Natural killer cell treated with Interleukin-12 subunit alpha and Interleukin-12 subunit beta and Interleukin-15 and Interleukin-18, amount 100 ng/mL, for 72 hours (primary cell): ENCODE data around the gene ANKRD13B. TPM values are rescaled to one million over a fixed set of nuclear protein-coding genes. Genes with fewer than 3 reads are reported as not detected.
A peak's percentile ranks its signal among the peaks of the same experiment; 100 is the strongest.
"Not testable (repeated sequence)": the region's sequence is repeated elsewhere in the genome, so short reads cannot be mapped to it uniquely, and the experiment has no call there.

ENCODE experiments used
- ATAC-seq, 2 donors: fragments of 150-1000 bp; cut with Tn5 transposase in 1 of 2; sonication (Bioruptor Pico), chemical (Tn5 transposase) in 1 of 2; 2 replicates each; pipeline ENCODE4 v1.10.0; 2021
- DNase-seq: peaks from one replicate; pipeline ENCODE4 v3.0.0; 2022; ENCODE audit warnings: low spot score
- H3K27ac Mint-ChIP-seq, 2 donors: 1 replicate in 1 of 2; 2 replicates in 1 of 2; pipeline ENCODE4 v1.8.0; 2022; ENCODE audit warnings: mixed read lengths in 2 of 2, mild to moderate bottlenecking in 1 of 2, moderate library complexity in 1 of 2
- H3K27me3 Mint-ChIP-seq, 2 donors: 1 replicate in 1 of 2; 2 replicates in 1 of 2; pipeline ENCODE4 v1.8.0; 2022; ENCODE audit warnings: mixed read lengths in 2 of 2
- H3K36me3 Mint-ChIP-seq: one replicate; pipeline ENCODE4 v1.8.0; 2022; ENCODE audit warnings: mixed read lengths
- H3K4me1 Mint-ChIP-seq, 2 donors: 1 replicate in 1 of 2; 2 replicates in 1 of 2; pipeline ENCODE4 v1.8.0; 2022; ENCODE audit warnings: low read depth in 2 of 2, mixed read lengths in 2 of 2, mild to moderate bottlenecking in 1 of 2
- H3K4me3 Mint-ChIP-seq: one replicate; pipeline ENCODE4 v1.8.0; 2022; ENCODE audit warnings: mixed read lengths
- H3K9me3 Mint-ChIP-seq: 2 replicates; pipeline ENCODE4 v1.8.0; 2022; ENCODE audit warnings: mixed read lengths
- total RNA-seq, 2 donors: library from RNA; stranded (reverse); gene quantifications; one replicate each; pipeline ENCODE4 v1.2.3, GENCODE V29; 2022

The ANKRD13B gene
- total RNA-seq, 2 donors from 2014 or later: 4.4 to 32.5 TPM

DNA sequence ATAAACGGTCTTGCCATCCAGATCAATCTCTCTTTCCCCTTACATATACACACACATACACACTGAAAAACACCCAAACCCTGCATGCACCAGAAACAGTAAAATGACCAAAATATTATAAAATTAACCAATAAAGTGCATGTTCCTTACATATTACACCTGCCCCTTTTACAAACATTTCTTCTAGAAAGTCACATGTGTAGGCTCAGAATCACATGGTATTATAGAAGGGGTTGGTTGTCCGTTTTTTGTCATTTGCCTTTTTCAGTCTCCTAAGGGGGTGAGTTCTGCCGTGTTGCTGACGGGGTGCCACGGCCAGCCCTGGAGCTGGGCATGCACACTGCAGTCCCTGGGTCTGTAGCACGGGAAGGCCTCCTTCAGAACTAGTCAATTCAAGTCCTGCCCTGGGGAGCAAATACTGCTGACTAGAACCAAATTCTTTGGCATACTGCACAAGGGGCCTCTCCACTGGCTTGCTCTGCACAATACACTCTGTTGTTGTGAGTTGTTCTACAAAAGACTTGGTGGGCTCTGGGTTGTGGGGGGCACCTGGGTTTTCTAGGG is 37.8 kb downstream of the ANKRD13B start:
- Mint-ChIP-seq H3K9me3 (no peaks in the 10 kb centered on the region), H3K27me3 (no peaks in the 10 kb centered on the region), H3K36me3 (peaks cover 11% of the 10 kb centered on the region), H3K27ac (peak overlapping the region in 1 of 2 donors; percentile 54), H3K4me3 (no peak overlapping the region), H3K4me1 (peaks cover 34% of the 10 kb centered on the region in 2 donors)
- no peak for ATAC-seq
- DNase-seq: no peak

DNA sequence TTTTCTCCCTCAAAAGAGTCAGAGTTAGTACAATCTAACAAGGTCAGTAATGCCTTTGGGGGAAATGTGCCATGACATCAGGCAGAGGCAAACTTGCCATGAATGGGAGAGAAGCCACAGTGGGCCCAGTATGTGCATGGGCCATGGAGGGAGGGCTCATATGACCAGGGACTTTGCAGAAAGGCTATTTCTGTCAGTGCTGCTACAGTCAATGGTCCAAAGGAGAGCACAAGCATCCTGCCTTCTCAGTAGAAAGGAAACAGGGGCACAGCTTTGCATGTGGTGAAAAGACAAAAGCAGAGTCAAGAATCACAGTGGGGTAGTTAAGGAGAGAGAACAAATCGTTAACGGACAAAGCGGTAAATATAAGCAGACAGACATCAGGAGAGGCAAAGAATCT is 41.0 kb downstream of the ANKRD13B start:
- ATAC-seq: no peak
- peaks cover 11% of the 10 kb centered on the region for H3K36me3 Mint-ChIP-seq
- no peaks in the 10 kb centered on the region for H3K27me3 Mint-ChIP-seq

DNA sequence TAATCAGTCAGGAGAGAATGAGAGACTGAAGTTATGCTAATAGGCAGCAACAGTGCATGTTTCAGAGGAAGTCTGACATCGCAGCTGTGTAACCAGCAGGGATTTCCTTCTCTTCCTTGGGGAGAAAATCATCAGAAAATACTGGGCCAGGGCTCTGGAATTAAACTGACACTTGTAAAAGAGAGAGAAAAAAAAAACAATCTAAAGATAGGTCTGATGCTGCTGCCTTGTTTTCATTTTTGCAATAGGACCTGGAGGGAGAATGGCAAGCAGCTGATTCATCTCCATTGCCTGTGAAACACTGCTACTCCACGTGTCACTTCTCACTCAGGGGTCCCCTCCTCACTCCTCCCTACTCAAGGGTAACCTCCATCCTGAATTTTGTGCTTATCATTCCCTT is 47.5 kb downstream of the ANKRD13B start:
- DNase-seq (no peak), ATAC-seq (no peak)
- Mint-ChIP-seq H3K27me3 (no peaks in the 10 kb centered on the region), H3K36me3 (no peaks in the 10 kb centered on the region), H3K9me3 (no peaks in the 10 kb centered on the region), H3K27ac (peak overlapping the region; percentile 54 to 90), H3K4me3 (peak overlapping the region; percentile 11), H3K4me1 (peaks cover 12 to 28% of the 10 kb centered on the region in 2 donors)

More for the DNA sequence above, 41.0 kb downstream of the ANKRD13B start:
- no peak for DNase-seq
- Mint-ChIP-seq H3K27ac (peak overlapping the region; percentile 41 to 42), H3K9me3 (no peaks in the 10 kb centered on the region), H3K4me1 (peaks cover 18 to 25% of the 10 kb centered on the region in 2 donors), H3K4me3 (peak overlapping the region; percentile 40)

DNA sequence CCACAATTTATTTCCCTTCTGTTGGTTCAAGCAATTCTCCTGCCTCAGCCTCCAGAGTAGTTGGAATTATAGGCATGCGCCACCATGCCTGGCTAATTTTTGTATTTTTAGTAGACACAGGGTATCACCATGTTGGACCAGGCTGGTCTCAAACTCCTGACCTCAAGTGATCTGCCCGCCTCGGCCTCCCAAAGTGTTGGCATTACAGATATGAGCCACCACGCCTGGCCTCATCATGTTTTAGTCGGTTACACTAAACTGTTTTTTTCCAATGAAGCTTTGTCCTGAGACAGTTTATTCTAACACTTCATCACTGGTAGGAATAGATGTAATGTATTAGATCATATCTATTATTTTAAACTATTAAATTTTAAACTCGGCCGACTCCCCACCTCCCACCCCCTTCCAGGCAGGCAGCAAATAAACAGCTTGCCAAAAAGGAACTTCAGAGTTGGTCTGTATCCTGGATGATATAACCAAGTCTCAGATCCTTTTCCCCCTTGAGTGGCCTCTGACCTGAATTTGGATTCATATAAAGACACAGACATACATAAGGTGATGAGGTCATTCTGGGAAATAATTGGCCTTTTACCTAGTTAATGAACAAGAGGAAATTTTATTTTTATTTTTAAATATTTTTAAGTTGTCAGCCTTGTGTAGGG is 48.2 kb downstream of the ANKRD13B start:
- Mint-ChIP-seq H3K4me1 (peaks cover 19 to 34% of the 10 kb centered on the region in 2 donors), H3K36me3 (no peaks in the 10 kb centered on the region)

DNA sequence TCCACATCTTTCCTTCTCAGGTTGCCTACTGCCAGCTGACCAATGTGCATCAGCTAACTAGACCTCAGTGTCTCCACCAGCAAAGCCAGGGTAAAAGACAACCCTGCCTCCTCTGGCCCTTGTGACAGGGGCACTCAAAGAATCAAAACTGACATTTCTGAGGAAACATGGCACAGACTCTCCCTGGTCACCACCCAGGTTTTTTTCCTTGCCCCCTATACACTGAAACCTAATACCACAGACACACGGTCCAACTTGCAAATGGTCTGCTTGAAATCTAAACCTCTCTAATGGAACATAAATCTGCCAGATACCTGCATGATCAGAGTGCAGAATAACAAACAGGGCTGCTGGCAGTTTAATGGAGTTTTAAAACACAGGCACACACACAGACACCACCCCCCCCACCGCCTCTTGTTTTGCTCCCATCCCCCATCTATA is 49.3 kb downstream of the ANKRD13B start:
- no peaks in the 10 kb centered on the region for H3K9me3 Mint-ChIP-seq
- peaks cover 19 to 34% of the 10 kb centered on the region in 2 donors for H3K4me1 Mint-ChIP-seq
- H3K36me3 Mint-ChIP-seq: no peaks in the 10 kb centered on the region
- H3K27ac Mint-ChIP-seq: peak overlapping the region; percentile 35 to 79
- H3K4me3 Mint-ChIP-seq: no peak overlapping the region
- H3K27me3 Mint-ChIP-seq: no peaks in the 10 kb centered on the region
- no peak for DNase-seq
- no peak for ATAC-seq

More for the DNA sequence above, 48.2 kb downstream of the ANKRD13B start:
- Mint-ChIP-seq H3K9me3 (no peaks in the 10 kb centered on the region), H3K27ac (peak overlapping the region; percentile 54 to 90), H3K27me3 (no peaks in the 10 kb centered on the region), H3K4me3 (peak overlapping the region; percentile 11)
- no peak for DNase-seq
- no peak for ATAC-seq

DNA sequence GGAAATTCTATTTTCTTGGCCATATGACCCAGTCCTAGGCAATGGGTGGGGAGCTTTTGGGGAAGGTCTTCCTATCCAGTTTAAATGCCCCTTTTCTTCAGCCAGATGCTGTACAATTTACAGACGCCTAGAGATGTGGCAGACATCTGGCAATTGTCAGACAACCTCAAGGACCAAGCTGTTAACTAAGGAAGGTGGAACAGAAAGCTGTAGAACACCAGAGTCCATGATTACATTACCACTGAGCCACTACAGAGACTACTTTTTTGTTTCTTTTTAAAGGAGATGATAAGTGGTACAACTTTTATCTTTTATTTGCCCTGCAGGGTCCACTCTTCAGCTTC is 50.9 kb downstream of the ANKRD13B start:
- Mint-ChIP-seq H3K4me3 (no peak overlapping the region), H3K36me3 (peaks cover 6% of the 10 kb centered on the region), H3K9me3 (no peaks in the 10 kb centered on the region), H3K4me1 (peaks cover 19 to 33% of the 10 kb centered on the region in 2 donors), H3K27ac (peak overlapping the region in 1 of 2 donors; percentile 79), H3K27me3 (no peaks in the 10 kb centered on the region)
- DNase-seq (no peak), ATAC-seq (no peak)

DNA sequence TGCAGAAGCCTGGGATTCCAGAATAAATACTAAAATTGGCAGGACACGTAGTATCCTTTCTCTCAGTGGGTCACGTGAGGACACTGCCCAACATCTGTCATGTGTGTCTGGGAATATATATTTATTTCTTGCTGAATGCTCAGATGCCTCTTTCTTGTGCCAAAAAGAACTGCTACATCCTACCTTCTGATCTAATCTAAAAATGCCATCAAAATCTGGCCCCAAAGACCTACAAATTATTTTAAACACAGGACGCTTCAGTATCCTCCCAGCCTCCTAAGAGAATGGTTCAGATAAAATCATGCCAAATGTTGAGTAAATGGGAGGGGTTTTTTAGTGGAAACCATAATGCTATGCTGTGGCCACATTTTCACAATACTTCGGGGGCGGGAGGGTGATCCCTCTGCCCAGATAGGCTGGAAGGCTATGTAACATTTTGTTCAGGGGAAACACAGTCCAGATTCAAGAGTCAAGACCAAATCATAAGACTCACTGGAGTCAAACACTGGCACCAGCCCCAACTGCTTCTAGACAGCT is 52.7 kb downstream of the ANKRD13B start:
- H3K27me3 Mint-ChIP-seq: no peaks in the 10 kb centered on the region
- peak overlapping the region; percentile 9 for H3K4me3 Mint-ChIP-seq
- peak; percentile 77 for DNase-seq
- peak; percentile 62 to 89 for ATAC-seq
- H3K9me3 Mint-ChIP-seq: no peaks in the 10 kb centered on the region
- H3K4me1 Mint-ChIP-seq: peaks cover 16 to 29% of the 10 kb centered on the region in 2 donors
- peaks cover 6% of the 10 kb centered on the region for H3K36me3 Mint-ChIP-seq
- H3K27ac Mint-ChIP-seq: peak overlapping the region; percentile 32 to 79

DNA sequence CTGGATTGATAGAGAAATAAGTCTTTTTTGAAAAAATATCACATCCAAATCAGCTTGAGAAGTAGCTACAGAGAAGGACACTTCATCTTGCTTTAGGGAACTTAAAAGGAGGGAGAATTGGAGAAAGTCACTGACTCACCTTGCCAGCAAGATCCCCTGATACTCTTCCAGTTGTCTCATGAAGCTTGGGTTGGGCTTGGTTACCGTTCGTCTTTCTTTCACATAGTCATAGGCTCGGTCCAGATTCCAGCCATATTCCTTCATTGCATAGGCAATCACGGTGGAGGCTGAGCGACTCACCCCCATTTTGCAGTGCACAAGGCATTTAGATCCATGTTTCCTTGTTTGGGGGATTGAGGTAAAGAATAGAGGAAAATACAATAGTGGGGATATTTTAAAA is 55.1 kb downstream of the ANKRD13B start:
- ATAC-seq: no peak
- peak overlapping the region in 1 of 2 donors; percentile 54 for H3K27ac Mint-ChIP-seq
- no peak overlapping the region for H3K4me3 Mint-ChIP-seq

DNA sequence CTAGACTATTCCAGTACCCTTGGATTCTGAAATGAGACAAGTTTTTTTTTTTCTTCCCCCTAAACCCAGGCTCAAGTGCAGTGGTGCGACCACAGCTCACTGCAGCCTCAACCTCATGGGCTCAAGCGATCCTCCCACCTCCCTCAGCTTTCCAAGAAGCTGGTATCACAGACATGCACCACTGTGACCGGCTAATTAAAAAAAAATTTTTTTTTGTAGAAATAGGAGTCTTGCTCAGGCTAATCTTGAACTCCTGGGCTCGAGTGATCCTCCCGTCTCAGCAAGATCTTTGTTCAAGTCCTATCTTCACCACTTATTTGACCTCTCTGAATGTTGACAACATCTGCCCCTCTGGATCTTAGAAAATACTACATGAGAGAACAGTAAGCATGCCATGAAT is 56.4 kb downstream of the ANKRD13B start:
- Mint-ChIP-seq H3K4me3 (no peak overlapping the region), H3K36me3 (peaks cover 6% of the 10 kb centered on the region), H3K27ac (peak overlapping the region in 1 of 2 donors; percentile 78), H3K27me3 (no peaks in the 10 kb centered on the region), H3K4me1 (peaks cover 13 to 19% of the 10 kb centered on the region in 2 donors), H3K9me3 (no peaks in the 10 kb centered on the region)
- ATAC-seq: no peak
- DNase-seq: no peak

More for the DNA sequence above, 55.1 kb downstream of the ANKRD13B start:
- no peak for DNase-seq
- H3K27me3 Mint-ChIP-seq: no peaks in the 10 kb centered on the region
- peaks cover 13 to 19% of the 10 kb centered on the region in 2 donors for H3K4me1 Mint-ChIP-seq
- H3K9me3 Mint-ChIP-seq: no peaks in the 10 kb centered on the region
- H3K36me3 Mint-ChIP-seq: peaks cover 6% of the 10 kb centered on the region

DNA sequence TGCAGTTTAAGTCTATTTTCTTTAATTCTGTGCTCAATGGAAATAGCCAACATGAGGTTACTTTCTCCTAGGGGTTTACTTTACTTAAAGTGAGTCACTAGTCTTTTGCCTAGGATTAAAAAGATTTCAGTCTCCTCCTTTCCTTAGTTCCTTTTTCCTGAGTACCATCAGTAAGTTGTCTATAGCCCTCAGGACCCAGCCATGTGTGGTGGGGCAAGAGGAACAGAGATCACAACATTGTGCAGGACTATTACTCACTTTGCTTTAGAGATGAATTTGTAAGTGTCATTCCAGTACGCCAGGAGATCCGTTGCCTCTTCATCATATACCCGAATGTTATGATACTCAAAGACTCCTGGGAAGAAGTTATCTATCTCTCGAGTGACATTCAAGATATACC is 57.5 kb downstream of the ANKRD13B start:
- DNase-seq (no peak), ATAC-seq (no peak)
- H3K4me3 Mint-ChIP-seq: no peak overlapping the region
- peaks cover 7 to 12% of the 10 kb centered on the region in 2 donors for H3K4me1 Mint-ChIP-seq
- no peaks in the 10 kb centered on the region for H3K27me3 Mint-ChIP-seq
- H3K27ac Mint-ChIP-seq: peak overlapping the region; percentile 1 to 78
- H3K36me3 Mint-ChIP-seq: peaks cover 8% of the 10 kb centered on the region
- no peaks in the 10 kb centered on the region for H3K9me3 Mint-ChIP-seq

DNA sequence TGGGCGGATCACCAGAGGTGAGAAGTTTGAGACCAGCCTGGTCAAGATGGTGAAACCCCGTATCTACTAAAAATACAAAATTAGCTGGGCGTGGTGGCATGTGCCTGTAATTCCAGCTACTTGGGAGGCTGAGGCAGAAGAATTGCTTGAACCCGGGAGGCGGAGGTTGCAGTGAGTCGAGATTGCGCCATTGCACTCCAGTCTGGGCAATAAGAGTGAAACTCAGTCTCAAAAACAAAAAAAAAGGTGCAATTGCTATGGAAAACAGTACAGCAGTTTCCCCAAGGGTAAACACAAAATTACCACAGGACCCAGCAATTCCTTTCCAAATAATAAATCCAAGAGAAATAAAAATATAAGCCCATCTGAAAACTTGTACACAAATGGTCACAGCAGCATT is 59.0 kb downstream of the ANKRD13B start:
- H3K4me1 Mint-ChIP-seq, H3K9me3 Mint-ChIP-seq, H3K27me3 Mint-ChIP-seq, ATAC-seq, DNase-seq, H3K4me3 Mint-ChIP-seq: not testable (repeated sequence)
- peaks cover 12% of the 10 kb centered on the region for H3K36me3 Mint-ChIP-seq
- peak overlapping the region in 1 of 2 donors; percentile 76 for H3K27ac Mint-ChIP-seq

DNA sequence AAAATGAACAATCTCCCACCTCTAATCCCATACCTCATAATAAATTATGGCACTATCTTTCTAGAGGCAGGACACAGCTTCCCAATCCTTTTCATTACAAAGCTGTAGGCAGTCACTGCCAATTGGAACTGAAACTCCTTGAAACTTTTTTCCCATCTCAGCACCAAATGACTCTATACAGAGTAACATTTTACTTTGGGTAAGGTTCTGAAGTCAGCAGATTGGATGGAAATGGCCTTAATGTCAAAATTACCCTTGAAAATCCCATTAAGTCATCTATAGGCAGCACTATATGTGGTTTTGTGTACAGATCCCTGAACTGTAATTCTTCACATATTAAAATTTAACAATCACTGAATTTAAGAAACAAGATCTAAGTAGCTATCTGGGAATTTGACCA is 60.0 kb downstream of the ANKRD13B start:
- Mint-ChIP-seq H3K27me3 (no peaks in the 10 kb centered on the region), H3K4me3 (no peak overlapping the region), H3K9me3 (no peaks in the 10 kb centered on the region), H3K4me1 (peaks cover 0 to 6% of the 10 kb centered on the region in 2 donors), H3K36me3 (peaks cover 10% of the 10 kb centered on the region), H3K27ac (peak overlapping the region in 1 of 2 donors; percentile 14)
- DNase-seq: no peak
- no peak for ATAC-seq

DNA sequence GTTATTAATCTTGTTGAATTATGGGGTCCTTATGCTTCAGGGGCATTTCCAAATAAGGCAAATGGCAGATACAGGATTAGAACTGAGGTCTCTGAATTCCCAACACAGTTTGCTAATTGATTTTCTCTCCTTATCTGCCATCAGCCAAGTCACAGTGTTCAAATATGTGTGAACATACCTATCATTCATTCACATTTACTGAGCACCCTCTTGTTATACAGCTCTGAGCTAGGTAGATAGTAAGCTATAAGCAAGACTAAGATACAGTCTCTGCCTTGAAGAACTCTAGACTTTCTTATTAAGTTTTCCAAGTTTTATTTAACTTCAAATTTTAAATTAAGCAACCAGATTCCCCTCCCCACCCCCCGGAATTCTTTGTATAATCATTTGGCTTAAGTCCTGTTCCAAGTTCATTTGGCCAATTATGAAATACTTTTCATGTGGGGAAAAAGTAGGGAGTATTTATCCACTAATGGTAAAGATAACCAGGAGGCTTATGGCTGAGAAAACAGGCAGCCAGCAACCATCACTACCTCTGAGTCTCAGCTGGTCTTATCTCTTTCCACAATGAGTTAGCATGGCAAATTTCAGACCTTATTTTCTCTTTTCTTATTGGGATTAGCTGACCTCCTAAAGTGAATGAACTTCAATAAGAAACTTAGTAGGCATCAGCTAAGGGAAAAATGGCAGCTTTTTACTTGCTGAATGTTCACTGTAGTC is 61.2 kb downstream of the ANKRD13B start:
- H3K9me3 Mint-ChIP-seq: no peaks in the 10 kb centered on the region
- H3K36me3 Mint-ChIP-seq: peaks cover 6% of the 10 kb centered on the region
- no peak for DNase-seq
- ATAC-seq: no peak
- H3K27me3 Mint-ChIP-seq: no peaks in the 10 kb centered on the region
- peaks cover 5 to 8% of the 10 kb centered on the region in 2 donors for H3K4me1 Mint-ChIP-seq
- no peak overlapping the region for H3K4me3 Mint-ChIP-seq
- H3K27ac Mint-ChIP-seq: no peak overlapping the region

DNA sequence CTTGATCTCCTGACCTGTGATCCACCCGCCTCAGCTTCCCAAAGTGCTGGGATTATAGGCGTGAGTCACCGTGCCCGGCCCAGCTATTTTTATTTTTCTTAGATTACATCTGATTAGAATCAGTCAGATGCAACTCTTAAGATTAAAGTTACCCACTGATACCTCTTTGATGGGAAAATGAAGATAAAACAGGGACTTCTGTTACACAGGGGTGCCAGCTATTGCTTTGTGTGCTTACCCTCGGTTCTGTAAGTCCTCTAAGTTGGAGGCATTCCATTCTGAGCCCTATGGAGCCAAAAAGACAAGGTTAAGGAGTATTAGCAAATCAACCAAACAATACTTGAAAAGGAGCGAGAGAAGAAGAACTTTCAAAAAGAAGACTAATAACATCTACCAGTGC is 62.4 kb downstream of the ANKRD13B start:
- Mint-ChIP-seq H3K36me3 (peaks cover 6% of the 10 kb centered on the region), H3K4me1 (peaks cover 5 to 7% of the 10 kb centered on the region in 2 donors), H3K27me3 (no peaks in the 10 kb centered on the region), H3K27ac (peak overlapping the region in 1 of 2 donors; percentile 4), H3K9me3 (no peaks in the 10 kb centered on the region), H3K4me3 (no peak overlapping the region)
- no peak for DNase-seq
- ATAC-seq: no peak
